Kidney glomerular epithelial cell (primary cell): Measurements from ENCODE around the gene PITPNM3.
A peak's percentile ranks its signal among the peaks of the same experiment; 100 is the strongest.

Experiments
- DNase-seq: peaks from one replicate; lab custom pipeline; 2025; lab: John Stamatoyannopoulos, UW

The PITPNM3 gene

DNA sequence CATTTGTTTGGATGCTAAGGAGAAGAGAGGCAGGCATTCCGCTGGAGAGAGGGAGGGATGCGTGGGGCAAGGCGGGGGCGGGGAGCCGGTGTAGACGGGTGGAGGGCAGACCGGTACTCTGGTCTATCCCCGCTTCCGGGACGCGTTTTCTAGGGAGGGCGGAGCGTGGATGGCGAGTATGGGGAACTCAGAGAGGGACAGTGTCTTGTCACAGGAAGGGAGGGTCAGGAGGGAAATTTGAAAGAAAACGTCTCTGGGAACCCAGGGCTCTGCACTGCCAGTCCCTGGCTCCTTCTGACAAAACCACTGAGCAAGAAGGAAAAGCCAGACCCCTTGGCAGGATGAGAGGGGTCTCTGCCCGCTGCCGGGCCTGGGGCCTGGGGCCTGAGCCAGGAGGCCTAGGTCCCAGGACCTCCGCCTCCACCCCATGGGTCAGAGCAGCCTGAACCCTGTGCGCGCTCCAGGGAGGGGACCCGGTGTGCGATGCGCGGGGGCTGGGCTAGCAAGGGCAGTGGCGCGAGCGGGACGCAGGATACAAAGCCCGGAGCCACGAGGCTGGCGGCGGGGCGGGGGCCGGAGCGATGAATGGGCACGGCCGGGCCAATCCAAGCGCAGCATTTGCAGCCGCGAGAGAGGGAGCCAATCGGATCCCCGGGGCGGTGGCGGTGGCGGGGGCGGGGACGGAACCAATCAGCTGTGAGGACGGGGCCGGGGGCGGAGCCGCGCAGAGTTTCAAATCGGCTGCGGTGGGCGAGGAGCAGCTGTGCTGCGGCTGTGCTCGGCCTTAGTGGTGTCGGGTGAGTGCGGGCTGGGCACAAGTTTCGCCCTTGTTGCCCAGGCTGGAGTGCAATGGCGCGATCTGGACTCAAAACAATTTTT lies 112.4 kb downstream of the PITPNM3 start, which contains the start of gene PIMREG:
TSS of gene PIMREG (plus strand) at position 764 of the 879 bp plus-strand sequence. CDS start 656 bp downstream, outside the sequence.
- peak; percentile 85 for DNase-seq

DNA sequence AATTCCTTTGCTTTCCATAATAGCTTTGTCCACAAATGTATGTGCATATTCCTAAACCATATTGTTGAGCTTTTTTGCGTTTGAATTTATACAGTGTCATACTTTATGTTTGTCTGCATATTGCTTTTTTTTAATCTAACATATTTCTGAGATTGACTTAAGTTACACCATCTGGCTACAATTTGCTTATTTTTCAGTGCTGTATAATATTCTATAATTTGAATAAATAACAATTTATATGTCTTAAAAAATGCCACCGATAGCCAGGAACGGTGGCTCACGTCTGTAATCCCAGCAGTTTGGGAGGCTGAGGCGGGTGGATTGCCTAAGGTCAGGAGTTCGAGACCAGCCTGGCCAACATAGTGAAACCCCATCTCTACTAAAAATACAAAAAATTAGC lies 113.6 kb downstream of the PITPNM3 start:
- no peak for DNase-seq

DNA sequence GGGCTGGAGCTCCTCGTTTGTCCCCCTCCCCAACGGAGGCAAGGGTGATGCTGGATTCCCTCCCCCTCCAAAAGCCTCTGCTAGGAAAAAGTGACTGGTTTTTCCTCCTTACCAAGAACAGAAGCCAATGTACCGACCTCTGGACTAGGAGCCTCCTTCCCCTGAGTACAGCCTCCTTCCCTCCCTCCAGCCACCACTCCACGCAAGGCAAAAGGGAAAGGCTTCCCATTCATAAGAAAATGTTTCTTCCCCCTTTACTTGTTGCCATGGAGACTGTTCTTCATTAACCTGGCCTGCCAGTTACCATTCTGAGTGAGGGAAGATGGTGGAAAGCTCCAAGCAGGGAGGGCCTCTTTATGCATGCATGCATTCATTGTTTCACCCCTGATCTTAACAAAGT lies 116.4 kb downstream of the PITPNM3 start:
- peak; percentile 55 for DNase-seq

DNA sequence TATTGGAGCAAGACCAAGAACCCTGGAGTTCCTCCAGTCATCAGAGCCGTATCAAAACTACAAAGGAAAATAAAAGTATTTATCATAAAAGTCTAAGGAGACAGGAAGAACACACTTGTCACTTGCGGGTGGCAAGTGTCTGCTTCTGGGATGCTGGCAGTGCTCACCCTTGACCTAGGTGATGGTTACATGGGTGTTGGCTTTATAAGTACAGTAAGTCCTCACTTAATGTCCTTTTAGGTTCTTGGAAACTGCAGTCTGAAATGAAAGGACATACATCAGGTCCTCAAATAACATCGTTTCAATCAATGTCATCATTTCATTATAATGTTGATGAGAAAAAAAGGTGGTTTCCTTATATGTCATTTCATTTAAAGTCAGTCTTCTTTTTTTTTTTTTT lies 118.4 kb downstream of the PITPNM3 start:
- no peak for DNase-seq

DNA sequence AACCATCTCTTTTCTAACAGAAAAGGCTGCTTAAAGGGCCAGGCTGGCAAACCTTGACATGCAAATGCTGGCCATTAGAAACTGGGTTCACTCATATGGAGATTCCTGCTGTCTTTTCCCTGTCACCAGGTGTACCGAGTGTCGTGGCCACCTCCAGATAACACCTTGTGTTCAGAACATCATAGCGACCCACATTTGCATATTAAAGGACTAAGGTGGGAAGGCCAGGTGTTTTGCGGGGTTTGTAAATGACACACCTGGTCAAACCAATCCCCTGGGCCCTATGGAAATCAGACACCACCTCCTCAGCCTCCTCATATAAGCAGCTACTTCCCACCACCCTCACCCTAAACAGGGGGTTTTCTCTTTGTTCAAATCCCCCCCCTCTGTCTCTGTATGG lies 118.9 kb downstream of the PITPNM3 start:
- DNase-seq = no peak

DNA sequence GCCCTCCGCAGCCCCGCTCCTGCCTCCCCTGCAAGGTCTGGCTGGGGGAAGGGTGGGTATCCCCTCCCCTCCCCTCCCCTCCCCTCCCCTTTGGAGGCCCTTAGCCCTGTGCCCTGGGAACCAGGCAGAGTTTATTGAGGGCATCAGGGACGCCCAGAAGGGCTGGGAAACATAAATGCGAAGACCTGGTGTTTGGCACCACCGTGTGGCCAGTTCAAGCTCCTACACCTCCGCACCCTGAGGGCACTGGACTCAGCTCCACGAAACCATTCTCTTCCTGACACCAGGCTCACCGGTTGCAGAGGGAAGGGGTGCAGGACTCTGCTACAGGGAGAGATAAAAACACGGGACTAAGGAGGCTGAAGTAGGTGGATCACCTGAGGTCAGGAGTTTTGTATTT lies 120.4 kb downstream of the PITPNM3 start:
- DNase-seq = peak; percentile 51

DNA sequence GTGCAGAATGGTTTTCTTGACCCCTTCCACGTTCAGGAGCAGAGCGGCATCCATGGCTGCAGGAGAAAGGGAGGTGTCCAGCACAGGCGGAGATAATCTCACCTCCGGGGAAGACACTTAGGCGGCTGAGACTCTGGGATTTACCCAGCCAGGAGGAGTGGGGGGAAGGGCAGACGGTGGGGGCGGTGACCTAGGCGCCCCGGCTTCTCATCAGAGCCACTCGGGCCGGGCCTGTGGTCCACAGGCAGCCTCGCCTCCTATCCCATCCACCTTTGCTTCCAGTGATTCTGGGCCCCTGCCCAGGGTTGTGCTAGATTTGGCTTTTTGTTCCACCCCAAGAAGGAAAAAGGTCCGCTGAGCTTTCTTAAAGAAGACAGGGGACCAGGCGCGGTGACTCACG lies 121.3 kb downstream of the PITPNM3 start, which contains the start of gene AIPL1:
TSS of gene AIPL1 (minus strand) at position 71 of the 400 bp plus-strand sequence. CDS start at position 54, 17 bp downstream.
- no peak for DNase-seq

DNA sequence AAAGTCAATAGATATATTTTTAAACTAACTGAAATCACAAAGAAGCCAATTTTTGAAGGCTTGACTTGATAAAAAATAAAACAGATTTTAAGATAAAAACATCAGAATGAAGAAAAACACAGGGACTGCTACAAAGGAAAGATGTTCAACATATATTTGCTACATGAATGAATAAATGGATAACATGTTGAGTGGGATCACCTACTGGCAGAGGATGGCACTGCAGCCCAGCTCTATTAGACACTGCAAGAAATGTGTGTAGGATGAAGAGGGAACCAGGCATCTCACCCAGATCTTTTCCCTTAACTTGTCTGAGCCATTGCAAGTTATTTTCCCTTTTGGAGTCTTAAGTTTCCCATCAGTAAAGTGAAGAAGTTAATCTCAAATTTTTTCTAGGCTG lies 125.6 kb downstream of the PITPNM3 start:
- no peak for DNase-seq

DNA sequence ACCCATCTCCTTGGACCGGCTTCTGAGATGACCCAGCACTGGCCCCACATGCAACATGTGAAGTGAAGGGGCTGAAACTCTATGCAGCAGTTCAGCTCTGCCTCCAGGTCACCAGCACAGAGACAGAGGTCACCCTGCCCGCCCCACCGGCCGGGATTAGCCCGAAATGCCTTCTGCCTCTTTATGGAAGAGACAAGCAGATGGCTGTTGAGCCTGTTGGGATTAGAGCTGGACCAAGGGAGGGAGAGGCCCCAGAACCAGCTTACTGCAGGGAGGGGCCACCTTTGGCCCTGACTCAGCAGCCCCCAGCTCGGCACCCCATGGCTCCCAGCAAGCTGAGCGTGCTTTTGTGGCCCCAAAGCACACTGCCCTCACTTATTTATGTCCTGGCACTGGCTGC lies 127.1 kb downstream of the PITPNM3 start:
- DNase-seq = no peak

DNA sequence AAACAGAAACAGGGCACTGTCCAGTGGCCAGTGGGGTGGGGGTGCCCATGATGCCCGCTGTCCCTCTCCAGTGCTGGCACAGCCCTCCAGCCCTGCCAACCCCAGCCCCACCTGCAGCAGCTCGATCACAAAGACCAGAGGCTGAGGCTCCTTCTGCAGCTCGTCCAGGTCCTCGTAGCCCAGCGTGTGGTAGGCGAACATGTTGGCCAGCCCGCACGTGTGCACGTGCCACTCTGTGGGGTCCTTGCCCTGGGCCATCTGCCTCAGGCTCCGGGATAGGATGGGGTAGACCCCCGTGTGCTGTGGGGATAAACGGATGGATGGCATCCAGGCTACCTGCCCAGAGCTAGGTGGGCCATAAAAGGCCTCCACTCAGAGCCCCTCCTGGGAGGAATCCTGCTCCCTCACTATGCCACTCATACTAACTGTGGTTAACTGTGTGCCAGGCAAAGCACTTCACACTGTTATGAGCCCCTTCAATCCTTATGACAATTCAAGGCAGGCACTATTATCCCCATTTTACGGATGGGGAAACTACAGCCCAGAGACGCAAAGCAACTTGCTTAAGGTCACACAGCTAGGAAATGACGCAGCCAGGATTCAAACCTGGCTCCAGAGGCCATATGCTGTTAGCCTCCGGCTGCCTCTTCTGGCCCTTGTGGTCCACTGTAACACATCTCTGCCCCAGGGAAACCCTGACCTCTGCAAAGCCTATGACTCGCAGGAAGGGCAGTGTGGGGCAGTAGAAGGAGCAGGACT lies 128.0 kb downstream of the PITPNM3 start:
- DNase-seq = no peak

DNA sequence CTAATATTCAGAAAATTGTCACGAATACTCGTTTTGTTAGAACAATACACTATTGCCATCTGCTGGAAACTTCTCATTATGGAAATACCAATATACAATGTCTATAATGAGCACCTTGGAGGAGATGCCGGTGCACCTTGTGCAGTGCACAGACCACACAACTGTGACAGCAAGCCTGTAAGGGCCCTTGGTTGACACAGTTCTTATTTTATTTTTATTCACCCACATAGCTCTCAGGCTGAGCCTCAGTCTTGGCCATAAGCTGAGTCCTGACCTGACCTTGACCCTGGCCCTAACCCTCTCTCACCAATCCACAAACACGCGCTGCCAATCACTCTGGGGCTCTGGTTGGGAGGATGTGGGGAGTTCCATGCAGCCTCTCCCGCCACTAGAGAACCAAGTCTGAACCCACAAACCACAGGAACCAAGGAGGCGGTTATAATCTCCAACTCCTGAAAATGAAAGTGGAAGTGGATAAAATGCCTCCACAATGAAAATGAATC lies 129.0 kb downstream of the PITPNM3 start:
- DNase-seq = peak; percentile 1

DNA sequence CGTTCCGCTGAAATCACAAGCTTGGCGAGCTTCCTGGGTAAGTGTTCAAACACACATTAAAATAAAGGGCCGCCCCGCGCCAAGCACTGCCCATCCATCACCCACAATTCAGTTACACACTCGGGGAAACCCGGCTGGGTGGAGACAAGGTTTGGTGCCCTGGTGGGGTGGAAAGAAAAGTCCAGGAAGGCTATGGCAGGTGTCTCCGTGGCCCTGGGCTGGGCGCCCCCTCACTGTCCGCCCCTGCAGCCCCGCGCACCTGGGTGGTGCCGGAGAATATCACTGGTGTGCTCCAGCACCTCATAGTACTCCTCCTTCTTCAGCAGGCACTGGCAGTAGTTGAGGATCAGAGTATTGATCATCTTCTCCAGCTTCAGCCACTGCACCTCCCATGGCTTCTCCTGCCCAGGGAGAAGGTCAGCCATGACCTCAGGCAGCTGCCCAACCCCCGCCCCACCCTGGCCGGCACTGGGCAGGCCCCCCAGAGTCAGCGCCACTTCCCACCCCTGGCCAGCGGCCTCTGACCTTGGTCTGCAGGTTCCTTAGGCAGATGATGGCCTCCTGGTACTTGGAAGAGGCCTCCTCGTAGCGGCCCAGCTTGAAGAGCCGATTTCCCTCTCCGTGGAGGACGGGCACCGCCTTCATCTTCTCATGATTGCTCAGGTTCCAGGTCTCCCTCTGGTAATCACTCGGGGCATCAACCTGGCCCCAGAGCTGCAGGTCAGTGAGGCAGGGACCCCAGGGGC lies 129.8 kb downstream of the PITPNM3 start:
- no peak for DNase-seq

DNA sequence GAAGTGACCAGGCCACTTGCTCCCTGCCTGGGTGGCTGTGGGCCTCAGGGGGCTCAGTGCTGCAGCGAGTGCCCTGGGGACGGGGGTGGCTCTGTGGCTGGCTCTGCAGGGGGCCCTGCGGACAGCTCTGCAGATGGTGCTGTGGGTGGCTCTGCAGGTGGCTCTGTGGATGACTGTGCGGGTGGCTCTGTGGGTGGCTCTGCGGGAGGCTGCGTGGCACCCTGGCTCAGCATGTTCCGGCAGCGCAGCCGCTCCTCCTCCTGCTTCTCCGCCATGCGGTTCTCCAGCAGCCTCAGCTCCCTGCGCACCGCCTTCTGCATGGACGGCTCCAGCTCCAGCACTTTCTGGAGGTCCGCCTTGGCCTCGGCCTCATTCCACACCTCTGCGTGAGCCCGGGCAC lies 130.9 kb downstream of the PITPNM3 start:
- DNase-seq = no peak

DNA sequence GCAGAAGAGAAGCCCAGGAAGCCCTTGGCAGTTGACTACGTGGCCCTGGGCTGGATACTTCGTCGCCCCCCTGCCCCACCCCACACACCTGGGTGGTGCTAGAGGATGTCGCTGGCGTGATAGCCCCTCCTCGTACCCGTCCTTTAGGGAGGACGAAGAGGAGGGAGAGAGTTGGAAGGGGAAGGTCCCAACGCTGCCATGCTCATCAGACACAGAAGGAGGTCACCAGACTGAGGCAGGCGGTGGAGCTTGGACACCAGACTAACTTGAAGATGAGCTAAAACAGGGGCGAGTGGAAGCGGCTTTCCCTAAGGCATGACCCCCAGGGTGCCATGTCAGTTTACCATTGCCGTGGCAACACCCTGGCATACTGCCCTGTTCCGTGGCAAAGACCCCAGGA lies 132.4 kb downstream of the PITPNM3 start:
- no peak for DNase-seq

DNA sequence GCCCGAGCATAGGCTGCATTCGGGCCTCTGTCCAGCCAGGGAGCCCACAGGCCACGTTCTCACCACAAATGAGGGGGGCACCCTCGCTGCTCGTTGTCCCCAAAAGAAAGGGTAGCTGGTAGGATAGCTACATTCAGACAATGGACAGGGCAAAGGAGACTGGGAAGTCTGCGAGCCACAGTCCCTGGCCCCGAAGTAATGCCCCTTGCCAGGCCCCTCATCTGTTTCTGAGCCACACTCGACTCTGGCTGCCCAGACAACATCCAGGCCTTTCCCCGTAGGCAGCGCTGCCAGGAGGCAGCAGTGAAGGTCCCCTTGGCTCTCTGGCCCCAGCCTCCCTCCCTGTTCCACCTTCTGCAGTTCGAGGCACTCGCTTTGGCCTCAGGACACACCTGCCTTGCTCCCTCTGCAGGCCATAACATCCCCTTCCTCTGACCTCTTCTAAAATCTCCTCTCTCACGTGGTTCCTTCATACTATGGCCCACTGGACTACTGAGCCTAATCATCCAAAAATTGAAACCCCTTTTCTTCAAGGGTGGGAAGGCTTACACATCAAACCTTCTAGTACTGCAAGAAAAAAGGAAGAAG lies 133.6 kb downstream of the PITPNM3 start:
- DNase-seq = no peak

DNA sequence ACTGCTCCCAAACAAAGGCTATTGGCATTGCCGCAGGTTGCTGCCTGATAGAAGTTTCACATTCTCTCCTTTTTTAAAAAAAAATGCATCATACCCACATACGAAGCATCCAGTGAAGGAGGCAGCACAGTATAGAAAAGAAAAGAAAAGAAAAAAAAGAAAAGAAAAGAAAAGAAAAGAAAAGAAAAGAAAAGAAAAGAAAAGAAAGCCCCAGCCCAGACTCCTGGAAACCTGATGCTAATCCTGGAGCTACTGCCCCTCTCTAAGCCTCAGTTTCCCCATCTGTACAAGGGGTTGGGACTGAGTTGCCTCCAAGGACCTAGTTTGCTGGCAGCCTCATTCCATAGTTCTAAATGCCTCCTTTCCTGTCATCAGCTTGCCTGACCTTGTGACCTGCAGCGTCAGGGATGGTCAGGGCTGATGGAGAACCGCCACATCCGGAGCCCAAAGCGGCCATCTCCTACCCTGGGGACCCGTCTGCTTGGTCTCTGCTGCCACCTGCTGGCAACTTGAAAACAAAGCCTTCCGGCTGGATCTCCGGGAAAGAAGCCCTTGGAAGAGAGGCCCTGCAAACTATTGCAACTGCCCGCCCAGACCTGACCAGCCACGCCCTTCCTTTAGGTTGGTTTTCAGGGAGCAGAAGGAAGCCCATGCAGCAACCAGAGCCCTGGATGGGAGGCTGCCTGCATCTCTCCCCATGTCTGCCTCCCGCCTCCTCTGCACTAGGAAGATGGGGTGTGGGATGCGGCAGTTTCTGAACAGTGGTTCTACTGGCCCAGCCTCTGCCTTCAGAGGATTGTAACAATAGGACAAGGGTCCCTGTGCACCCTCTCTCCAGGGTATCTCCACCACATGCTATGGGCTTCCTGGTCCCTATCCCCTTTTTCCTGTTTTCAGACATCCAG lies 134.4 kb downstream of the PITPNM3 start:
- peak; percentile 67 for DNase-seq

DNA sequence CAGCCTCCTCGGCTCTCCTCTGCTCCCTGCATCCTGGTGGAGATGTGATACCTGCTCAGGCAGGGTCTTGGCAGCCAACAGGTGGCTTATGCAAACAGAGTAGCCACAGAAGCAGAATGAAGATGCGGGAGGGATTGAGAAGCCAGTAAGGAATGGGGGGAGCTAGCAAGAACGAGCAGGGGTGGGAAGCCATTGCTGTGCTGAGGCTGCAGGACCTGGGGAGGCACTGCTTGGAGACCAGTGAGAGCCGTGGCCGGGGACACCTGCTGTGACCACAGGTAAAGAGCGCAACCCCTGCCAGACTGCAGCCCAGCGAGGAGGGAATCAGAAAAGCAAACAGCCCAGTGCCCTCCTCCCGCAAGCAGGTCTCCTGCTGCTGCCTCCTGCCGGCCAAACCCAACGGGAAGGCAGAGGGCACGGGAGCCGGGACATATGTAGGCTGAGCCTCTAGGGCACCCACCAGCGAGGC lies 136.1 kb downstream of the PITPNM3 start:
- no peak for DNase-seq

DNA sequence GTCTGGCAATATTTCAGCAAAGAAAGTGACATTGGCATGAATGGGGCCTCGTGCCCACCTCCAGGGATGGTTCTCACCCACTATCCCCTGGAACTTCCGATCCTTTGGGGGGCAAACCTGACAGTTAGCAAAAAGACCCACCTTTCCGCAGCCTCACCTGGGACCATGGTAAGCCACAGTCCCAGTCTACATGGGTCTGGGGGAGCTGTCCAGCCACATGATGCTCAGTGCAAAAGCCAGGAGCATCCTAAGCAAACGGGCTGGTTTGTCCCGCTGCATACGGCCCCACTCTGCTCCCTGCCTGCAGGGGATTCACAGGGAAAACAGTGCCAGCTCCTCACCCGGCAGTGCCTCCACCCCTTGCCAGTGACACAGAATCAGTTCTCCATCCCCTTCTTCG lies 140.7 kb downstream of the PITPNM3 start:
- DNase-seq = no peak

DNA sequence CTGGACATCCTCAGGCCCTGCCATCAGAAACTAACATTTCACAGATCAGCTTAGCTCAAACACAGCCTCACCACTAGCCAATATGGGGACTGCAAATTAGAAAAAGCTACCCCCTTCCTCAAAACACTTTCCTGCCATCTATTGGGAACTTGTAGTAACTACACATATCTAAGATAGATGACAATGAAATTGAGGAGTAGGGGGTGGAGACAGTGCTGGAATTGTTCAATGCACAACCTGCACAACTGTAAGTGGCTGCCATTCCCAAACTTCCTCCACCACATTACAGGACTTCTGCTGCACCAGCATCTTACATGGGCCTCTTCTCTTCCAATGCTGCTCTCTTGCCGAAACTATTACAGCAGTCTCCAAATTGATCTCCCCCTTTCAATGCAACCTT lies 143.3 kb downstream of the PITPNM3 start:
- peak; percentile 18 for DNase-seq

DNA sequence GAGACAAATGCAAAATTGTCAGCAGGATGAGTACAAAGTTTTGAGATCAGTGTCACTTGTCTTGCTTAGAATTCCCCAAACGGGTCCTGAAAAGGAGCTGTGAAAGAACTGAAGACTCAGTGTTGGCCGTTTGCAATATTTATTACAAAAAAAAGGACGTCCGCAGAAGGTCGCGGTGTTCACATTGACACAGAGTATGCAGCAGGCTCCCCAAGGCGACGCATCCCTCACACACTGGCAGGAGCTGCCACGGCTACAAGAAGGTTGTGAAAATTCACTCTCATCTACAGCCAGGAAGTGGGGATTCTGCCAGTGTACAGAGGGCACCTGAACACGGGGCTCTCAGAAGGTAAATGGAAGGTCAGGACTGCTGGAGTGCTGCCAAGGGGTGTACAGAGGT lies 147.6 kb downstream of the PITPNM3 start:
- no peak for DNase-seq

DNA sequence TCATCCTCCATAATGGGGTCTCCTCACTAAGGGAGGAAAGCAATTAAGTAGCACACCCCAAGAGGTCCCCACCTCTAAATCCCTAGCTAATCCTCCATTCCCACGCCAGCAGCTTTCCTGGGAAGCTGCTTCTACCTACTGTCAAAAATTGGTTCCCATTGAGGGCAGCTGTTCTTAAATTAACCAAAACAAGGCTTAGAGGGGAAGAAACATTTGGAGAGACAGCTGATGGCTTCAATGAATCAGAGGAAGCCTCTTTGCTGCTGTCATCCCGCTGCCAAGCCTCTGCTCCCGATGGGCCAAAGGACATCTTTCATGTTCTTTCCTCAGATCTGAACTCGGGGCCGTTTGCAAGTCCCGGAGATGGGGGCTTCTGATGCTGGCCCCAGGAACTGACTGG lies 148.1 kb downstream of the PITPNM3 start:
- DNase-seq = no peak
